ENCODE results near the gene PCCA.
"Not testable (repeated sequence)": the region's sequence is repeated elsewhere in the genome, so short reads cannot be mapped to it uniquely, and the experiment has no call there.

Gene PCCA

GRCh38 chr13:100163375-100163774 lies 74.5 kb downstream of the PCCA start:
- no peak for DNase-seq (ENCODE audit: low spot score)
- TF ChIP-seq, protein P1, sequence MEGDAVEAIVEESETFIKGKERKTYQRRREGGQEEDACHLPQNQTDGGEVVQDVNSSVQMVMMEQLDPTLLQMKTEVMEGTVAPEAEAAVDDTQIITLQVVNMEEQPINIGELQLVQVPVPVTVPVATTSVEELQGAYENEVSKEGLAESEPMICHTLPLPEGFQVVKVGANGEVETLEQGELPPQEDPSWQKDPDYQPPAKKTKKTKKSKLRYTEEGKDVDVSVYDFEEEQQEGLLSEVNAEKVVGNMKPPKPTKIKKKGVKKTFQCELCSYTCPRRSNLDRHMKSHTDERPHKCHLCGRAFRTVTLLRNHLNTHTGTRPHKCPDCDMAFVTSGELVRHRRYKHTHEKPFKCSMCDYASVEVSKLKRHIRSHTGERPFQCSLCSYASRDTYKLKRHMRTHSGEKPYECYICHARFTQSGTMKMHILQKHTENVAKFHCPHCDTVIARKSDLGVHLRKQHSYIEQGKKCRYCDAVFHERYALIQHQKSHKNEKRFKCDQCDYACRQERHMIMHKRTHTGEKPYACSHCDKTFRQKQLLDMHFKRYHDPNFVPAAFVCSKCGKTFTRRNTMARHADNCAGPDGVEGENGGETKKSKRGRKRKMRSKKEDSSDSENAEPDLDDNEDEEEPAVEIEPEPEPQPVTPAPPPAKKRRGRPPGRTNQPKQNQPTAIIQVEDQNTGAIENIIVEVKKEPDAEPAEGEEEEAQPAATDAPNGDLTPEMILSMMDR (IDR thresholded peaks at IDR 0.05; ENCODE audit: extremely low read depth, insufficient read depth, missing control alignments): no peak
- in situ Hi-C loops (cut with MboI; ENCODE audit: low pct_unique_long_range_greater_than_20kb, low sequenced_read_pairs, unreplicated experiment): no loop called here

DNA sequence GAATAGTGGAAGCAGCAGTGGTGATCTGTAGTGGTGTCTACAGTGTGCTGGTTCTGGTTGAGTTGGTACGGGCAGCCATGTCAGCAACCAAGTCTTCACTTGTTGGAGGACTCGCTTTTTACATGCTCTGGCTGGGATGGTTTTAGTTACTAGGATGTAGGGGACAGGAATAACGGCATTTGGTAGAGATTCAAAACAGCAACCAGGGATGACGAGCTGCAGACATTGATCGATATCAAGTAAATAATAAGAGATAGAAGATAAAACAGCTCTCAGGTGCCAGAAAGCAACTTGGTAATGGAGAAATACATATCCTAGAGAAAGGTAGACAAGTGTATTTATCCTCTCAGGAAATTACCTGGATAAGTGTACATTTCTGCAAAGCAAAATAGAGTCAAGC lies 84.3 kb downstream of the PCCA start:
- in situ Hi-C loops (cut with MboI; ENCODE audit: low pct_unique_long_range_greater_than_20kb, low sequenced_read_pairs, unreplicated experiment): no loop called here
- no peak for DNase-seq (ENCODE audit: low spot score)
- TF ChIP-seq, protein P1 (IDR thresholded peaks at IDR 0.05; ENCODE audit: extremely low read depth, insufficient read depth, missing control alignments): no peak

DNA sequence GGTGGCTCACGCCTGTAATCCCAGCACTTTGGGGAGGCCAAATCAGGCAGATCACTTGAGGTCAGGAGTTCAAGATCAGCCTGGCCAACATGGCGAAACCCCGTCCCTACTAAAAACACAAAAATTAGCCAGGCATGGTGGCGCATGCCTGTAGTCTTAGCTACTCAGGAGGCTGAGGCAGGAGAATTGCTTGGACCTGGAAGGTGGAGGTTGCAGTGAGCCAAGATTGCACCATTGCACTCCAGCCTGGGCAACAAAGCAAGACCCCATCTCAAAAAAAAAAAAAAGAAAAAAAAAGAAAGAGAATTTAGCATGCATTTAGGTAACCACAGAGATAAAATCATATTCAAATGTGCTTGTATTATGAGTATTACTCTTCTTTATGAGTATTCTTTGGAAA lies 85.6 kb downstream of the PCCA start:
- in situ Hi-C loops (cut with MboI; ENCODE audit: low pct_unique_long_range_greater_than_20kb, low sequenced_read_pairs, unreplicated experiment); DNase-seq (ENCODE audit: low spot score): not testable (repeated sequence)

GRCh38 chr13:100175078-100175802 lies 86.3 kb downstream of the PCCA start:
- DNase-seq (ENCODE audit: low spot score): no peak
- in situ Hi-C loops (cut with MboI; ENCODE audit: low pct_unique_long_range_greater_than_20kb, low sequenced_read_pairs, unreplicated experiment): no loop called here
- TF ChIP-seq, protein P1 (IDR thresholded peaks at IDR 0.05; ENCODE audit: extremely low read depth, insufficient read depth, missing control alignments): no peak

DNA sequence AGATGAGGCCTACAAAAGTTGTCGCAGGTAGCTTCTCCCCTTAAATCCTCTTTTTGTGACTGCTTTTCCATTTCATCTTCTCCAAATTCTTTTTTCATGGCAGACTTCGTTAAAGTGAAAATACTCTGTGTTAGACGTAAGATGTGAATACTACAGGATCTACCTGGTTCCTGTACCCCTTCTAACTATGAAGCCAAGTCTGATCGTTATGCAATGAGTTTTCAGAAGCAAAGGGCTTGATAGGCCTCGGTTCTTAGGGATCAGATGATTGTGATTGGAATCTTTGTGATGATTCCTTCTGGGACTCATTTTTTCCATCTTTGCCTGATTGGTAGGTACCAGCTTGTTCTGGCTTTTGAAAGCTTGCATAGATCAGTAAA lies 86.9 kb downstream of the PCCA start:
- TF ChIP-seq, protein P1 (IDR thresholded peaks at IDR 0.05; ENCODE audit: extremely low read depth, insufficient read depth, missing control alignments): no peak
- in situ Hi-C loops (cut with MboI; ENCODE audit: low pct_unique_long_range_greater_than_20kb, low sequenced_read_pairs, unreplicated experiment): no loop called here
- no peak for DNase-seq (ENCODE audit: low spot score)

- TF ChIP-seq, protein P1 (IDR thresholded peaks at IDR 0.05; ENCODE audit: extremely low read depth, insufficient read depth, missing control alignments): no peak
- DNase-seq (ENCODE audit: low spot score): no peak
- in situ Hi-C loops (cut with MboI; ENCODE audit: low pct_unique_long_range_greater_than_20kb, low sequenced_read_pairs, unreplicated experiment): no loop called here
These were observed 88.0 kb downstream of the PCCA start for GRCh38 chr13:100176801-100177400.

GRCh38 chr13:100178309-100178708 lies 89.4 kb downstream of the PCCA start:
- TF ChIP-seq, protein P1 (IDR thresholded peaks at IDR 0.05; ENCODE audit: extremely low read depth, insufficient read depth, missing control alignments): no peak
- in situ Hi-C loops (cut with MboI; ENCODE audit: low pct_unique_long_range_greater_than_20kb, low sequenced_read_pairs, unreplicated experiment): no loop called here
- DNase-seq (ENCODE audit: low spot score): no peak
